ENCODE results near the gene DNAL4. TPM values are rescaled to one million over a fixed set of nuclear protein-coding genes. Genes with fewer than 3 reads are reported as not detected.
"Not testable (repeated sequence)": the region's sequence is repeated elsewhere in the genome, so short reads cannot be mapped to it uniquely, and the experiment has no call there.

The DNAL4 gene
- total RNA-seq, 1 donor from 2014 or later = 32.6 TPM

DNA sequence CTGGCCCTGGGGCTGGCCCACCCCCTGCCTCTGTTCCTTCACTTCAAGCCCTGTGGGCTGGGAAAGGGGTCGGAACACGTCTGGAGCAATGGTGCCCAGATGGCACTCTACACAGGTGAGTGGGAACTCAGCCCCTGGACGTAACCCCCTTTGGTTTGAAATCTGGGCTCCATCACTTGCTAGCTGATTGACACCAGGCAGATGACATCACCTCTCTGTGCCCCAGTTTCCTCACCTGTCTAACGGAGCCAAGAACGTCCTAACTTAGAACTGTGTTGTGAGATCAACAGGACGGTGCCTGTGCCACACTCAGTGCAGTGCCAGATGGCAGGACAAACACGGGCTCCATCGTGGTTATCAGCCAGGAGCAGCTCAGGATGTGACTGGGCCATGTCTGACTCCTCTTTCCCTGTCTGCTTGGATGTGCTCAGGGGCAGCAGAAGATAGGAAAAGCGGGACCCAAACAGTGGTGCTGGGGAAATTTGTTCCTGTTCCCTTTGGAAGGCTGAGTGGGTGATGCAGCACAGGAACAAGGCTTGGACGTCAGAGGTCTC, 25.5 kb upstream of the DNAL4 start:
- peaks cover 2% of the 10 kb centered on the region for H3K27me3 ChIP-seq (ENCODE audit: control insufficient read depth, insufficient read depth, low read length)
- H3K36me3 ChIP-seq (ENCODE audit: control insufficient read depth, insufficient read depth, low read length) = no peaks in the 10 kb centered on the region
- TF ChIP-seq, protein P1, sequence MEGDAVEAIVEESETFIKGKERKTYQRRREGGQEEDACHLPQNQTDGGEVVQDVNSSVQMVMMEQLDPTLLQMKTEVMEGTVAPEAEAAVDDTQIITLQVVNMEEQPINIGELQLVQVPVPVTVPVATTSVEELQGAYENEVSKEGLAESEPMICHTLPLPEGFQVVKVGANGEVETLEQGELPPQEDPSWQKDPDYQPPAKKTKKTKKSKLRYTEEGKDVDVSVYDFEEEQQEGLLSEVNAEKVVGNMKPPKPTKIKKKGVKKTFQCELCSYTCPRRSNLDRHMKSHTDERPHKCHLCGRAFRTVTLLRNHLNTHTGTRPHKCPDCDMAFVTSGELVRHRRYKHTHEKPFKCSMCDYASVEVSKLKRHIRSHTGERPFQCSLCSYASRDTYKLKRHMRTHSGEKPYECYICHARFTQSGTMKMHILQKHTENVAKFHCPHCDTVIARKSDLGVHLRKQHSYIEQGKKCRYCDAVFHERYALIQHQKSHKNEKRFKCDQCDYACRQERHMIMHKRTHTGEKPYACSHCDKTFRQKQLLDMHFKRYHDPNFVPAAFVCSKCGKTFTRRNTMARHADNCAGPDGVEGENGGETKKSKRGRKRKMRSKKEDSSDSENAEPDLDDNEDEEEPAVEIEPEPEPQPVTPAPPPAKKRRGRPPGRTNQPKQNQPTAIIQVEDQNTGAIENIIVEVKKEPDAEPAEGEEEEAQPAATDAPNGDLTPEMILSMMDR (IDR thresholded peaks at IDR 0.05; ENCODE audit: insufficient read depth, low read length, severe bottlenecking) = no peak
- no peak overlapping the region for H3K4me3 ChIP-seq (ENCODE audit: low read depth, low read length)
- peak; percentile 62 for FAIRE-seq
- DNase-seq (ENCODE audit: low read depth) = no peak

DNA sequence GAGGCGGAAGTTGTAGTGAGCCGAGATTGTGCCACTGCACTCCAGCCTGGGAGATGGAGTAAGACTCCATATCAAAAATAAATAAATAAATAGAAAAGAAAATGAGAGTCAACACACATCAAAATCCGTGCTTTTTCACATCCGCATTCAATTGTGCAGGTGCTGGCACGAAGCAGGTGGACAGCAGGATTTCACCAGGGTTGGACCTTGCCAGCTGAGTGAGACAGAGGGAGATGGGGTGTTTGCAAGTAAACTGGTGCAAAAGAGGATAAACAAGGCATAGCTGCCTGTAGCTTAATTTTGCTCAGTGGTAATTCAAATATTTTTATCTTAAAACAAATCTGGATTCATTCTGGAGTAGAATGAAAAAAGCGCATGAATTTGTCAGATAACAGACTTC, 23.3 kb upstream of the DNAL4 start:
- Histone ChIP-seq H3K27me3 (ENCODE audit: control insufficient read depth, insufficient read depth, low read length) (peaks cover 2% of the 10 kb centered on the region), H3K36me3 (ENCODE audit: control insufficient read depth, insufficient read depth, low read length) (no peaks in the 10 kb centered on the region), H3K4me3 (ENCODE audit: low read depth, low read length) (no peak overlapping the region)
- no peak for DNase-seq (ENCODE audit: low read depth)
- no peak for FAIRE-seq
- TF ChIP-seq, protein P1 (IDR thresholded peaks at IDR 0.05; ENCODE audit: insufficient read depth, low read length, severe bottlenecking) = no peak

DNA sequence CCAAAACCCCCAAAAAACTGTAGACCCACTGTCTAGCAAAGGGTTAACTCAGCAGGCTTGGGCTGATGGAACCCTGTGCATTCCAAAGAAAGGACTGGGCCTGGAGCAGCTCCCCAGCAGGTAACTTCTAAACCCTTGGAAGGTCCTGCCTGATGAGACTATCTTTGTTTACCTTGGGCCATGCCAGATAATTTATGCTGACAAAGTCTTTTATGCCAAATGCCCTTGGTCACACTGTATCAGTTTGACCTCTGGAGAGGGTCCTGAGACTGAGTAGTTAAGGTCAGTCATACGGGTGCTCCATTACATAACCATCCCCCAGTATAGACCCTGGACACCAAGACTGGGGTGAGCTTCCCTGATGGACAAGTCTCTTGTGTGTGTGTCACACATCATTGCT, 21.9 kb upstream of the DNAL4 start:
- TF ChIP-seq, protein P1 (IDR thresholded peaks at IDR 0.05; ENCODE audit: insufficient read depth, low read length, severe bottlenecking) = no peak
- Histone ChIP-seq H3K36me3 (ENCODE audit: control insufficient read depth, insufficient read depth, low read length) (no peaks in the 10 kb centered on the region), H3K27me3 (ENCODE audit: control insufficient read depth, insufficient read depth, low read length) (peaks cover 2% of the 10 kb centered on the region), H3K4me3 (ENCODE audit: low read depth, low read length) (no peak overlapping the region)
- FAIRE-seq (no peak), DNase-seq (ENCODE audit: low read depth) (no peak)

DNA sequence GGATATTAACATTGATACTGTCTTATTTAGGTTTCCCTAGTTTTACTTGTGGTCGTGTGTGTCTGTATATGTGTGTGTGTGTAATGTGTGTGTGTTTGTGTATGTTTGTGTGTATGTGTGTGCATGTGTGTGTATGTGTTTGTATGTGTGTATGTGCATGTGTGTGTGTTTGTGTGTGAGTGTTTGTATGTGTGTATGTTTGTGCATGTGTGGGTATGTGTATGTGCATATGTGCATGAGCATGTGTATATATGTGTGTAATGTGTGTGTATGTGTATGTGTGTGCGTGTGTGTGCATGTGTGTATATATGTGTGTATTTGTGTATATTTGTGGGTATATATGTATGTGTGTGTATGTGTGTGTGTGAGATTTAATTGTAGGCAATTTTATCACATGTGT, 17.3 kb upstream of the DNAL4 start:
- Histone ChIP-seq H3K36me3 (ENCODE audit: control insufficient read depth, insufficient read depth, low read length) (no peaks in the 10 kb centered on the region), H3K4me3 (ENCODE audit: low read depth, low read length) (no peak overlapping the region), H3K27me3 (ENCODE audit: control insufficient read depth, insufficient read depth, low read length) (no peaks in the 10 kb centered on the region)
- no peak for FAIRE-seq
- no peak for DNase-seq (ENCODE audit: low read depth)
- TF ChIP-seq, protein P1 (IDR thresholded peaks at IDR 0.05; ENCODE audit: insufficient read depth, low read length, severe bottlenecking) = no peak

DNA sequence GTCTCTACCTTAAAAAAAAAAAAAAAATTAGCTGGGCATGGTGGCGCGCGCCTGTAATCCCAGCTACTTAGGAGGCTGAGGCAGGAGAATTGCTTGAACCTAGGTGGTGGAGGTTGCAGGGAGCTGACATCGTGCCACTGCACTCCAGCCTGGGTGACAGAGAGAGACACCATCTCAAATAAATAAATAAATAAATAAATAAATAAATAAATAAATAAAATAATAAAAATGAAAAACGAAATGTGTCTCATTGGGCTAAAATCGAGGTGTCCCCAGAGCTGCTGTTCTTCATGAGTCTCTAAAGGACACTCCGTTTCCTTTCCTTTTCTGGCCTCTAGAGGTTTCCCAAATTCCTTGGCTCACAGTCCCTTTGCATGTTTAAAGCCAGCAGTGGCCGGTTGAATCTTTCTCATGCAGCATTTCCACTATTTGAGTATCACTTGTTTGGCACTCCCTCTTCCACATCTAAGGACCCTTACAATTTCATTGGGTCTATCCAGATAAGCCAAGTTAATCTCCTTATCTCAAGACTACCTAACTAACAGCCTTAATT, 11.2 kb upstream of the DNAL4 start:
- H3K36me3 ChIP-seq (ENCODE audit: control insufficient read depth, insufficient read depth, low read length); FAIRE-seq; H3K27me3 ChIP-seq (ENCODE audit: control insufficient read depth, insufficient read depth, low read length); H3K4me3 ChIP-seq (ENCODE audit: low read depth, low read length); DNase-seq (ENCODE audit: low read depth): not testable (repeated sequence)

DNA sequence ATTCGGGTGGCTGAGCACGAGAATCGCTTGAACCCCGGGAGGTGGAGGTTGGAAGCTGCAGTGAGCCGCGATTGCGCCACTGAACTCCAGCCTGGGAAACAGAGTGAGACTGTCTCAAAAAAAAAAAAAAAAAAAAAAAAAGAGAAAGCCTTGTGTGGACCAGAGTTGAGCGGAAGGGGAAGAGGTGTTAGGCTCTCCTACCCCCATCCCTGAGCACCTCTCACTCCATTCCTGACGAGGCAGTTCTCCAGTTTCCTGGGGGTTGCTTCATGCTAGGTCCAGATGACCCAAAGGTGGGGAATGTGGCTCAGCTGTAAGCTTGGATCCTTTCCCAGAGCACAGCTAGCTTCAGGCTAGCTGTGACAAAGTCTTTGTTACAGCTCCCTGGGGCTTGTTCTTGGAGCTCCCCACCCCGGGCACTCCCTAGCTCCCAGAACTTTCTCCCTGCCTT, 8.8 kb upstream of the DNAL4 start:
- no peak overlapping the region for H3K4me3 ChIP-seq (ENCODE audit: low read depth, low read length)
- peak; percentile 98 for DNase-seq (ENCODE audit: low read depth)
- FAIRE-seq = no peak
- no peaks in the 10 kb centered on the region for H3K36me3 ChIP-seq (ENCODE audit: control insufficient read depth, insufficient read depth, low read length)
- no peaks in the 10 kb centered on the region for H3K27me3 ChIP-seq (ENCODE audit: control insufficient read depth, insufficient read depth, low read length)
- TF ChIP-seq, protein P1 (IDR thresholded peaks at IDR 0.05; ENCODE audit: insufficient read depth, low read length, severe bottlenecking) = no peak

Measured in bronchial epithelial cell (primary cell).